ENCODE measurements around the gene NOM1.

Gene NOM1

DNA sequence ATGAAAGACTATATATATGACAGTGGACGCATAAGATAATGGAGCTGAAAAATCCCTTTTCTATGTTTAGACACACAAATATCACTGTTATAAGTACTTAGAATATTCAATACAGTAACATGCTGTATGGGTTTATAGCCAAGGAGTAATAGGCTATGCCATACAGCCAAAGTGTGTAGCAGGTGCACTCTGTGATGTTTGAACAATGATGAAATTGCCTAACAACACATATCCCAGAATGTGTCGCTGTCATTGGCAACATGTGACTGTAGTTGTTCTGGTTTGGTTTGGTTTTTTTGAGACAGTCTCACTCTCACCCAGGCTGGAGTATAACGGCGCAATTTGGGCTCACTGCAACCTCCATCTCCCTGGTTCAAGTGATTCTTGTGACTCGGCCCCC, 26.1 kb downstream of the NOM1 start:
- TF ChIP-seq, protein P1, sequence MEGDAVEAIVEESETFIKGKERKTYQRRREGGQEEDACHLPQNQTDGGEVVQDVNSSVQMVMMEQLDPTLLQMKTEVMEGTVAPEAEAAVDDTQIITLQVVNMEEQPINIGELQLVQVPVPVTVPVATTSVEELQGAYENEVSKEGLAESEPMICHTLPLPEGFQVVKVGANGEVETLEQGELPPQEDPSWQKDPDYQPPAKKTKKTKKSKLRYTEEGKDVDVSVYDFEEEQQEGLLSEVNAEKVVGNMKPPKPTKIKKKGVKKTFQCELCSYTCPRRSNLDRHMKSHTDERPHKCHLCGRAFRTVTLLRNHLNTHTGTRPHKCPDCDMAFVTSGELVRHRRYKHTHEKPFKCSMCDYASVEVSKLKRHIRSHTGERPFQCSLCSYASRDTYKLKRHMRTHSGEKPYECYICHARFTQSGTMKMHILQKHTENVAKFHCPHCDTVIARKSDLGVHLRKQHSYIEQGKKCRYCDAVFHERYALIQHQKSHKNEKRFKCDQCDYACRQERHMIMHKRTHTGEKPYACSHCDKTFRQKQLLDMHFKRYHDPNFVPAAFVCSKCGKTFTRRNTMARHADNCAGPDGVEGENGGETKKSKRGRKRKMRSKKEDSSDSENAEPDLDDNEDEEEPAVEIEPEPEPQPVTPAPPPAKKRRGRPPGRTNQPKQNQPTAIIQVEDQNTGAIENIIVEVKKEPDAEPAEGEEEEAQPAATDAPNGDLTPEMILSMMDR (IDR thresholded peaks at IDR 0.05; ENCODE audit: borderline replicate concordance, insufficient read depth, low read depth, low read length) = no peak
- no peak overlapping the region for H3K4me3 ChIP-seq (ENCODE audit: low read depth, low read length)

DNA sequence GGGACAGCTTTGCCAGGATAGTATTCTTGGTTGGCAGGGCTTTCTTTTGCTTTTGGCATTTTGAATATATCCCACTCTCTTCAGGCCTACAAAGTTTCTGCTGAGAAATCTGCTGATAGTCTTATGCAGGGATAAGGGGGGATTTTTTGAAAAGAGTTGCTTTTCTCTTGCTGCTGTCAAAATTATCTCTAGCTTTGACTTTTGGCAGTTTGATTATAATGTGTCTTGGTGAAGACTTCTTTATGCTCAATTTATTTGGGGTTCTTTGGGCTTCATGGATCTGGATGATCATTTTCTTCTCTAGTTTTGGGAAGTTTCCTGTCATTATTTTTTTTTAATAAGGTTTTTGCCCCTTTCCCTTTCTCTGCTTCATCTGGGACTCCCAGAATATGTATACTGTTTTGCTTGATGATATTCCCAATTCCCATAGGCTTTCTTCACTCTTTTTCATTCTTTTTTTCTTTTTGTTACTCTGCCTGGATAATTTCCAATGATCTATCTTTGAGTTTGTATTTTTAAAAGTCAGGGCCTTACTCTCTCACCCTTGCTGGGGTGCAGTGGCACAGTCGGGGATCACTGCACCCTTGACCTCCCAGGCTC, 29.6 kb downstream of the NOM1 start:
- TF ChIP-seq, protein P1 (IDR thresholded peaks at IDR 0.05; ENCODE audit: borderline replicate concordance, insufficient read depth, low read depth, low read length) = no peak
- H3K4me3 ChIP-seq (ENCODE audit: low read depth, low read length) = no peak overlapping the region

DNA sequence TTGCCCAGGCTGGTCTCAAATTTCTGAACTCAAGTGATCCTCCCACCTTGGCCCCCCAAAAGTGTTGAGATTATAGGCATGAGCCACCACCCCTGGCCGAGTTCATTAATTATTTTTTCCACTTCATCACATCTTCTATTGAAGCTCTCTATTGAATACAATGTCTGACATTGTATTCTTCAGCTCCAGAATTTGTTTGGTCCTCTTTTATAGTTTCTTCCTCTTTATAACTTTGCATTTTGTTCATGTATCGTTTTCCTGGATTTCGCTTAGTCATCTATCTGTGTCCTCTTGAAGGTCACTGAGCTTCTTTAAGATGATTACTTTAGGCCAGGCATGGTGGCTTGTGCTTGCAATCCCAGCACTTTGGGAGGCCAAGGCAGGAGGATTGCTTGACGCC, 30.2 kb downstream of the NOM1 start:
- H3K4me3 ChIP-seq (ENCODE audit: low read depth, low read length) = no peak overlapping the region
- TF ChIP-seq, protein P1 (IDR thresholded peaks at IDR 0.05; ENCODE audit: borderline replicate concordance, insufficient read depth, low read depth, low read length) = no peak

DNA sequence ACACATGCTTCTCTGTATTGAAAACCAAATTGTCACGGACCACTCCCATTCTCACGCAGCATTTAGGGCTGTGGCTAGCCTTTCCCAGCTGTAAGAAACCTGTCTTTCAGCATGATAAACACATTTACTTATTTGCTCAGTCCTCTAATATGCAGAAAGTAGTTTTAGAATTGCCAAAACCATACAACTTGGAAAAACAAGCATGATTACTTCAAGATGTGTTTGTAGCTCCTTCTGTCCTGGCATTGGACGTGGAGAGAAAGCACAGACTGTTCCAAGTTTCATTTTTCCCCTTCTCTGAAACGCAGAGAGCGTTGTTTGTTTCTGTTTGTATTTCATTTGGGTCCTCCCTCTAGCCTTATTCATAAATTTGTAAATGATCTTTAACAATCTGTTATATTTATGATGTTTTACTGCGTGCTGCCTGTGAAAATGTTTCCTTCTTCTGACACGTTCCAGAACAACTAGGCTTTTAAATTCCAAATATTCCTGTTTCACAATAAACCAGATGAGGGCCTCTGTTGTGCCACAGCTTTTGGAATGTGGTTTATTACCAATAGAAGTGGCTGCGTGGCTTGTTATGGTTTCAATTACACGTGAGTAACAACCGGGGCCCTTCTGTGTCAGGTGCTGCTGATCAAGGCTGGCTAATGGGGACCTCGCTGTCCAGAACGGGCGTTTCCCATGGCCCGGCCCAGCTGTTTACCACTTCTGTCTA, 34.8 kb downstream of the NOM1 start:
- TF ChIP-seq, protein P1 (IDR thresholded peaks at IDR 0.05; ENCODE audit: borderline replicate concordance, insufficient read depth, low read depth, low read length) = no peak
- no peak overlapping the region for H3K4me3 ChIP-seq (ENCODE audit: low read depth, low read length)

DNA sequence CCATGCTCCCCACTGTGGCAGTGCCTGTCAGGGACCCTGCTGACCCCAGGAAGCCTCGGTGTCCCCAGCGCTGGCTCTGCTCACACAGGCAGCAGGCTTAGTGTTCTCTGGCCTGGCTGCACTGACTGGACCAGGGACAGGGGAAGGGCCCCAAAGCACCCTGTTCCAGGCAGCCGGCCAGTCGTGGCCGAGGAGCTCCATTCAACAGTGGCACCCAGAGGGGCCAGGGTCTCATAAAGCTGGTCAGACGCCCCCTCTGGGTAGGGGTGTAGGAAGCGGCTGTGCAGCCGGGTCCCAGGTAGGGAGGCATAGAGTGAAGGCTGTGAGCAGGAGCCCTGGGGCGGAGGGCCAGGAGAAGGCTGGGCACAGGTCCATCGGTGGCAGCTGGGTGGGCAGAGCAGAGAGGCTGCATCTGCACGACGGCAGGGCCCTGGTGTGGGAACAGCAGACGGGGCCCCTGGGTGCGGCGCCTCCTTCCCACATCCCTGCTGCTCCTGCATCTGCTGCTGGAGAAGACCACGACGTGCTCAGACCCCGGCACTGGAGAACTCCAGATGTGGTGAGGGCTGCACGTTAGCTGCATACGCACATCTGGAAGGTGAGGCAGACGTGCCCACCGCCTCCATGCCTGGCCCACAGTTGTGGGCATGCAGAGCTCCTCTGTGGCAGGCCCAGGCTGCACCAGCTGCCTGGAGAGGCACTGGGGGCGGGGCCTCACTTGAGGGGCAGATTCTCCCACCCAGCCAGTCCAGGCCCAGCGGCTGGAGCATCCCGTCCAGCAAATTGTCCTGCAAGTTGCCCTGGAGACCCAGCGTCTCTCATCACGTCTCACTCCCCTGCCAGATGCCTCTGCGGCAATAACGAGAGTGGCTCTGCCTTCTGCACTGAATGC, 35.8 kb downstream of the NOM1 start:
- TF ChIP-seq, protein P1 (IDR thresholded peaks at IDR 0.05; ENCODE audit: borderline replicate concordance, insufficient read depth, low read depth, low read length) = no peak
- no peak overlapping the region for H3K4me3 ChIP-seq (ENCODE audit: low read depth, low read length)

DNA sequence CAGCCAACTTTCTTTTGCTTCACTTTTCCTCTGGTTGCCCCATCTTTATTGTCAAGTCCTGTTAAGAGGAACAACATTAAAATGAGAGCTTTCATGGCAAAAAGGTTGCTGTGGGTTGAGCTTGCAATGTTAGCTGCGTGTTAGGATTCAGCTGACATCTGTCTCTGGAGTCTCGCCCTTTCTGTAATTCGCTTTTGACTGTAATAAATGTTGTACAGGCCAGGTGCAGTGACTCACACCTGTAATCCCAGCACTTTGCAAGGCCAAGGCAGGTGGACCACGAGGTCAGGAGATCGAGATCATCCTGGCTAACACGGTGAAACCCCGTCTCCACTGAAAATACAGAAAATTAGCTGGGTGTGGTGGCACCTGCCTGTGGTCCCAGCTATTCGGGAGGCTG, 36.9 kb downstream of the NOM1 start:
- TF ChIP-seq, protein P1 (IDR thresholded peaks at IDR 0.05; ENCODE audit: borderline replicate concordance, insufficient read depth, low read depth, low read length) = no peak
- no peak overlapping the region for H3K4me3 ChIP-seq (ENCODE audit: low read depth, low read length)

All from GM12875 (cell line).